HepG2 (cell line): ENCODE data around the gene NCKAP5L. TPM values are rescaled to one million over a fixed set of nuclear protein-coding genes. Genes with fewer than 3 reads are reported as not detected.

Source experiments
- HOXD1 ChIP-seq: sonication (generic); formaldehyde crosslinking; IDR thresholded peaks from 2 replicates; pipeline ENCODE4 v1.5.0; 2020; ENCODE audit warnings: missing genetic modification reagents
- TSC22D2 ChIP-seq: sonication (generic); formaldehyde crosslinking; IDR thresholded peaks from 2 replicates; pipeline ENCODE4 v1.5.1; 2020; ENCODE audit warnings: missing genetic modification reagents, mild to moderate bottlenecking, borderline replicate concordance
- ZNF17 ChIP-seq: sonication (generic); formaldehyde crosslinking; IDR thresholded peaks from 2 replicates; pipeline ENCODE4 v1.5.0; 2020; ENCODE audit warnings: mild to moderate bottlenecking, missing genetic modification reagents
- polyA plus RNA-seq, 8 experiments: library from polyadenylated mRNA; depleted of rRNA in 3 of 8; stranded (reverse) in 7 of 8; unstranded in 1 of 8; fragments of >200 nt; fragmentation: Illumina TruSeq in 4 of 8; extraction: Trizol in 4 of 8; gene quantifications; 2 replicates each; pipeline versions ENCODE4 v1.2.1 to v1.2.3, GENCODE V29; 2011 to 2016; ENCODE audit warnings: low read depth in 4 of 8, missing spikeins in 1 of 8, mixed read lengths in 1 of 8; ENCODE audit not compliant: insufficient read depth in 1 of 8
- total RNA-seq, 5 experiments: library from RNA; depleted of rRNA; stranded (reverse); fragments of >200 nt; fragmentation: Illumina TruSeq; extraction: Trizol; gene quantifications; 2 replicates each; pipeline ENCODE4 v1.2.3, GENCODE V29; 2016; ENCODE audit warnings: low read depth in 1 of 5
- TF ChIP-seq, protein P1 (sequence below): sonication (generic); formaldehyde crosslinking; IDR thresholded peaks from 2 replicates; pipeline ENCODE4 v1.4.0; 2020; ENCODE audit warnings: missing genetic modification reagents
- TF ChIP-seq, protein P2 (sequence below): sonication (generic); formaldehyde crosslinking; IDR thresholded peaks from 2 replicates; pipeline ENCODE4 v1.4.0; 2020; ENCODE audit warnings: missing genetic modification reagents, borderline replicate concordance

The NCKAP5L gene
- total and polyA plus RNA-seq, 2 of the 13 experiments (the other 11 are each of a cell fraction or from before 2014, with no cell fraction given): 4.1 to 9.0 TPM

DNA sequence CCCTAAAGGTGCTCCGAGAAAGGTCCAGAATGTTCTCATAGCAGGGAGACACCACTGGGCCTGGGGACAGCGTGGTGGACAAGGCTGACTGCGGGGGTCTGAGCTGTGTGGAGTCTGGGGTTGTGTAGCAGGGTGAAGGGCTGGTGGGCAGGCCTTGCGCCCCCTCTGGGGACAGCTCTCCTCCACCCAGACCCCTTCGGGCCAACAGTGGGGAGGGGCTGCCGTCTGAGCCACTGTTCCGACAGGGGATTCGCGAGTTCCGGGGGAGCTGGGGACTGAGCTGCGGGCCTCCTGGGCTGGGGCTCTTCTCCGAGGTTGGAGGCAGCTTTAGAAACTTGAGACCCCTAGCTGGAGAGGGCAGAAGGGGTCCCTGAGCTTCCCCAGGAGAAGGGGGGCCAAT lies 32.1 kb downstream of the NCKAP5L start (continued):
- TF ChIP-seq, protein P1, sequence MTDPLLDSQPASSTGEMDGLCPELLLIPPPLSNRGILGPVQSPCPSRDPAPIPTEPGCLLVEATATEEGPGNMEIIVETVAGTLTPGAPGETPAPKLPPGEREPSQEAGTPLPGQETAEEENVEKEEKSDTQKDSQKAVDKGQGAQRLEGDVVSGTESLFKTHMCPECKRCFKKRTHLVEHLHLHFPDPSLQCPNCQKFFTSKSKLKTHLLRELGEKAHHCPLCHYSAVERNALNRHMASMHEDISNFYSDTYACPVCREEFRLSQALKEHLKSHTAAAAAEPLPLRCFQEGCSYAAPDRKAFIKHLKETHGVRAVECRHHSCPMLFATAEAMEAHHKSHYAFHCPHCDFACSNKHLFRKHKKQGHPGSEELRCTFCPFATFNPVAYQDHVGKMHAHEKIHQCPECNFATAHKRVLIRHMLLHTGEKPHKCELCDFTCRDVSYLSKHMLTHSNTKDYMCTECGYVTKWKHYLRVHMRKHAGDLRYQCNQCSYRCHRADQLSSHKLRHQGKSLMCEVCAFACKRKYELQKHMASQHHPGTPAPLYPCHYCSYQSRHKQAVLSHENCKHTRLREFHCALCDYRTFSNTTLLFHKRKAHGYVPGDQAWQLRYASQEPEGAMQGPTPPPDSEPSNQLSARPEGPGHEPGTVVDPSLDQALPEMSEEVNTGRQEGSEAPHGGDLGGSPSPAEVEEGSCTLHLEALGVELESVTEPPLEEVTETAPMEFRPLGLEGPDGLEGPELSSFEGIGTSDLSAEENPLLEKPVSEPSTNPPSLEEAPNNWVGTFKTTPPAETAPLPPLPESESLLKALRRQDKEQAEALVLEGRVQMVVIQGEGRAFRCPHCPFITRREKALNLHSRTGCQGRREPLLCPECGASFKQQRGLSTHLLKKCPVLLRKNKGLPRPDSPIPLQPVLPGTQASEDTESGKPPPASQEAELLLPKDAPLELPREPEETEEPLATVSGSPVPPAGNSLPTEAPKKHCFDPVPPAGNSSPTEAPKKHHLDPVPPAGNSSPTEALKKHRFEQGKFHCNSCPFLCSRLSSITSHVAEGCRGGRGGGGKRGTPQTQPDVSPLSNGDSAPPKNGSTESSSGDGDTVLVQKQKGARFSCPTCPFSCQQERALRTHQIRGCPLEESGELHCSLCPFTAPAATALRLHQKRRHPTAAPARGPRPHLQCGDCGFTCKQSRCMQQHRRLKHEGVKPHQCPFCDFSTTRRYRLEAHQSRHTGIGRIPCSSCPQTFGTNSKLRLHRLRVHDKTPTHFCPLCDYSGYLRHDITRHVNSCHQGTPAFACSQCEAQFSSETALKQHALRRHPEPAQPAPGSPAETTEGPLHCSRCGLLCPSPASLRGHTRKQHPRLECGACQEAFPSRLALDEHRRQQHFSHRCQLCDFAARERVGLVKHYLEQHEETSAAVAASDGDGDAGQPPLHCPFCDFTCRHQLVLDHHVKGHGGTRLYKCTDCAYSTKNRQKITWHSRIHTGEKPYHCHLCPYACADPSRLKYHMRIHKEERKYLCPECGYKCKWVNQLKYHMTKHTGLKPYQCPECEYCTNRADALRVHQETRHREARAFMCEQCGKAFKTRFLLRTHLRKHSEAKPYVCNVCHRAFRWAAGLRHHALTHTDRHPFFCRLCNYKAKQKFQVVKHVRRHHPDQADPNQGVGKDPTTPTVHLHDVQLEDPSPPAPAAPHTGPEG (CRISPR knock-in tag): no peak
- TF ChIP-seq, protein P2, sequence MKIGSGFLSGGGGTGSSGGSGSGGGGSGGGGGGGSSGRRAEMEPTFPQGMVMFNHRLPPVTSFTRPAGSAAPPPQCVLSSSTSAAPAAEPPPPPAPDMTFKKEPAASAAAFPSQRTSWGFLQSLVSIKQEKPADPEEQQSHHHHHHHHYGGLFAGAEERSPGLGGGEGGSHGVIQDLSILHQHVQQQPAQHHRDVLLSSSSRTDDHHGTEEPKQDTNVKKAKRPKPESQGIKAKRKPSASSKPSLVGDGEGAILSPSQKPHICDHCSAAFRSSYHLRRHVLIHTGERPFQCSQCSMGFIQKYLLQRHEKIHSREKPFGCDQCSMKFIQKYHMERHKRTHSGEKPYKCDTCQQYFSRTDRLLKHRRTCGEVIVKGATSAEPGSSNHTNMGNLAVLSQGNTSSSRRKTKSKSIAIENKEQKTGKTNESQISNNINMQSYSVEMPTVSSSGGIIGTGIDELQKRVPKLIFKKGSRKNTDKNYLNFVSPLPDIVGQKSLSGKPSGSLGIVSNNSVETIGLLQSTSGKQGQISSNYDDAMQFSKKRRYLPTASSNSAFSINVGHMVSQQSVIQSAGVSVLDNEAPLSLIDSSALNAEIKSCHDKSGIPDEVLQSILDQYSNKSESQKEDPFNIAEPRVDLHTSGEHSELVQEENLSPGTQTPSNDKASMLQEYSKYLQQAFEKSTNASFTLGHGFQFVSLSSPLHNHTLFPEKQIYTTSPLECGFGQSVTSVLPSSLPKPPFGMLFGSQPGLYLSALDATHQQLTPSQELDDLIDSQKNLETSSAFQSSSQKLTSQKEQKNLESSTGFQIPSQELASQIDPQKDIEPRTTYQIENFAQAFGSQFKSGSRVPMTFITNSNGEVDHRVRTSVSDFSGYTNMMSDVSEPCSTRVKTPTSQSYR (CRISPR knock-in tag): no peak
- TF ChIP-seq HOXD1 (CRISPR knock-in tag): no peak
- TF ChIP-seq ZNF17 (CRISPR knock-in tag): no peak
- TF ChIP-seq TSC22D2 (CRISPR knock-in tag): no peak
